Caco-2 (cell line): ENCODE data around the gene FAM9A. TPM values are rescaled to one million over a fixed set of nuclear protein-coding genes. Genes with fewer than 3 reads are reported as not detected.

ENCODE experiments used
- BruUV-seq: library from RNA; stranded (reverse); fragments of 400-500 nt; replicated peaks from 2 replicates; lab custom pipeline; 2021; lab: Mats Ljungman, UMichigan
- CTCF ChIA-PET: fragments of 300-600 bp; sonication (Branson Sonifier 250); formaldehyde crosslinking; loops from one replicate; lab custom pipeline; 2022; ENCODE audit warnings: antibody characterized with exemption; lab: Charles Lee
- POLR2A ChIA-PET: fragments of 300-600 bp; sonication (Branson Sonifier 250); formaldehyde crosslinking; loops from one replicate; lab custom pipeline; 2022; ENCODE audit warnings: antibody characterized with exemption; lab: Charles Lee
- DNase-seq, 2 experiments: peaks; one replicate each; pipeline versions ENCODE4 v3.0.0 to v3.0.0-alpha.2; 2020 to 2022
- H3K27me3 ChIP-seq: replicated peaks from 2 replicates; pipeline ENCODE4 v1.6.0; 2011; ENCODE audit warnings: low read length; ENCODE audit not compliant: control insufficient read depth, insufficient read depth
- H3K36me3 ChIP-seq: 2 replicates; pipeline ENCODE4 v1.5.1; 2011; ENCODE audit warnings: low read length; ENCODE audit not compliant: control insufficient read depth, insufficient read depth
- H3K4me1 ChIP-seq: fragments of 250-450 bp; sonication (Bioruptor Pico); 2 replicates; pipeline ENCODE4 v1.5.1; 2020; ENCODE audit warnings: mild to moderate bottlenecking
- H3K4me3 ChIP-seq: 2 replicates; pipeline ENCODE4 v1.5.1; 2011; ENCODE audit warnings: low read depth, mild to moderate bottlenecking, control low read depth, low read length
- H3K9me3 ChIP-seq: fragments of 250-450 bp; sonication (Bioruptor Pico); 2 replicates; pipeline ENCODE4 v1.5.1; 2020; ENCODE audit warnings: mild to moderate bottlenecking, moderate library complexity
- H3K27ac Mint-ChIP-seq: one replicate; pipeline ENCODE4 v1.8.0; 2022; ENCODE audit warnings: mixed read lengths; ENCODE audit not compliant: unreplicated experiment
- H3K27me3 Mint-ChIP-seq: one replicate; pipeline ENCODE4 v1.8.0; 2022; ENCODE audit warnings: mixed read lengths; ENCODE audit not compliant: insufficient read depth, unreplicated experiment
- H3K36me3 Mint-ChIP-seq: one replicate; pipeline ENCODE4 v1.8.0; 2022; ENCODE audit warnings: mild to moderate bottlenecking, mixed read lengths; ENCODE audit not compliant: insufficient read depth, unreplicated experiment
- H3K4me1 Mint-ChIP-seq: one replicate; pipeline ENCODE4 v1.8.0; 2022; ENCODE audit warnings: low read depth, mixed read lengths; ENCODE audit not compliant: unreplicated experiment
- H3K4me3 Mint-ChIP-seq: one replicate; pipeline ENCODE4 v1.8.0; 2022; ENCODE audit warnings: mild to moderate bottlenecking, moderate library complexity, mixed read lengths; ENCODE audit not compliant: unreplicated experiment
- H3K9me3 Mint-ChIP-seq: one replicate; pipeline ENCODE4 v1.8.0; 2022; ENCODE audit warnings: mixed read lengths; ENCODE audit not compliant: unreplicated experiment
- intact Hi-C: fragments of 100-400 bp; cut with micrococcal nuclease; formaldehyde crosslinking; loops from one replicate; pipeline ENCODE4 v1.10.0; 2022; ENCODE audit not compliant: unreplicated experiment
- total RNA-seq: library from RNA; stranded (reverse); gene quantifications from 2 replicates; pipeline ENCODE4 v1.2.3, GENCODE V29; 2022
- TF ChIP-seq, protein P1 (sequence below), 2 experiments: fragments of 200-600 bp in 1 of 2; IDR thresholded peaks; 1 replicate in 1 of 2; 2 replicates in 1 of 2; pipeline versions ENCODE4 v1.5.1 to v1.8.0; 2011 to 2022; ENCODE audit warnings: antibody characterized with exemption in 1 of 2, control low read depth in 1 of 2, inconsistent platforms in 1 of 2, low read depth in 1 of 2, low read length in 1 of 2, mild to moderate bottlenecking in 1 of 2, moderate library complexity in 1 of 2; ENCODE audit not compliant: insufficient read depth in 1 of 2, severe bottlenecking in 1 of 2, unreplicated experiment in 1 of 2

The FAM9A gene
- total RNA-seq, 1 experiment from 2014 or later = not detected

GRCh38 chrX:8849458-8849857, 48.3 kb upstream of the FAM9A start:
- no peaks in the 10 kb centered on the region for H3K27me3 ChIP-seq
- no TSS peak for BruUV-seq
- H3K9me3 ChIP-seq = no peaks in the 10 kb centered on the region
- Mint-ChIP-seq H3K4me1 (peaks cover 20% of the 10 kb centered on the region), H3K27me3 (no peaks in the 10 kb centered on the region), H3K4me3 (no peak overlapping the region), H3K36me3 (peaks cover 16% of the 10 kb centered on the region), H3K9me3 (no peaks in the 10 kb centered on the region), H3K27ac (no peak overlapping the region)
- CTCF ChIA-PET = no interaction called here
- no peak overlapping the region for H3K4me3 ChIP-seq
- TF ChIP-seq, protein P1, sequence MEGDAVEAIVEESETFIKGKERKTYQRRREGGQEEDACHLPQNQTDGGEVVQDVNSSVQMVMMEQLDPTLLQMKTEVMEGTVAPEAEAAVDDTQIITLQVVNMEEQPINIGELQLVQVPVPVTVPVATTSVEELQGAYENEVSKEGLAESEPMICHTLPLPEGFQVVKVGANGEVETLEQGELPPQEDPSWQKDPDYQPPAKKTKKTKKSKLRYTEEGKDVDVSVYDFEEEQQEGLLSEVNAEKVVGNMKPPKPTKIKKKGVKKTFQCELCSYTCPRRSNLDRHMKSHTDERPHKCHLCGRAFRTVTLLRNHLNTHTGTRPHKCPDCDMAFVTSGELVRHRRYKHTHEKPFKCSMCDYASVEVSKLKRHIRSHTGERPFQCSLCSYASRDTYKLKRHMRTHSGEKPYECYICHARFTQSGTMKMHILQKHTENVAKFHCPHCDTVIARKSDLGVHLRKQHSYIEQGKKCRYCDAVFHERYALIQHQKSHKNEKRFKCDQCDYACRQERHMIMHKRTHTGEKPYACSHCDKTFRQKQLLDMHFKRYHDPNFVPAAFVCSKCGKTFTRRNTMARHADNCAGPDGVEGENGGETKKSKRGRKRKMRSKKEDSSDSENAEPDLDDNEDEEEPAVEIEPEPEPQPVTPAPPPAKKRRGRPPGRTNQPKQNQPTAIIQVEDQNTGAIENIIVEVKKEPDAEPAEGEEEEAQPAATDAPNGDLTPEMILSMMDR (IDR thresholded peaks at IDR 0.05; ENCODE audit: insufficient read depth in 1 of 2, low read depth in 1 of 2, low read length in 1 of 2, severe bottlenecking in 1 of 2, unreplicated experiment in 1 of 2) = no peak
- H3K36me3 ChIP-seq = no peaks in the 10 kb centered on the region
- peaks cover 31% of the 10 kb centered on the region for H3K4me1 ChIP-seq
- intact Hi-C loops = loop anchor here (10.0 kb wide), 1 partner anchor 615 kb away; the partner anchor contains the start of gene TBL1X
- POLR2A ChIA-PET = no interaction called here
- DNase-seq = peak; percentile 38 to 43

- Histone ChIP-seq H3K4me3 (no peak overlapping the region), H3K27me3 (no peaks in the 10 kb centered on the region), H3K4me1 (peaks cover 35% of the 10 kb centered on the region), H3K9me3 (no peaks in the 10 kb centered on the region), H3K36me3 (no peaks in the 10 kb centered on the region)
- peak overlapping the region; percentile 52 for H3K4me3 Mint-ChIP-seq
- ChIA-PET CTCF (interaction anchor here (1.1 kb wide), 1 partner anchor 28 kb away, joined by 4 read pairs; no protein-coding TSS in a partner anchor), POLR2A (no interaction called here)
- no peaks in the 10 kb centered on the region for H3K9me3 Mint-ChIP-seq
- H3K27ac Mint-ChIP-seq = peak overlapping the region; percentile 45
- no TSS peak for BruUV-seq
- intact Hi-C loops = loop anchor here (10.0 kb wide), 1 partner anchor 616 kb away; the partner anchor contains the start of gene TBL1X
- H3K36me3 Mint-ChIP-seq = peaks cover 16% of the 10 kb centered on the region
- H3K27me3 Mint-ChIP-seq = no peaks in the 10 kb centered on the region
- TF ChIP-seq, protein P1 (IDR thresholded peaks at IDR 0.05; ENCODE audit: insufficient read depth in 1 of 2, low read depth in 1 of 2, low read length in 1 of 2, severe bottlenecking in 1 of 2, unreplicated experiment in 1 of 2) = no peak
- DNase-seq = no peak
- H3K4me1 Mint-ChIP-seq = peaks cover 20% of the 10 kb centered on the region
Observed at GRCh38 chrX:8848911-8849310, 47.7 kb upstream of the FAM9A start.

- ChIA-PET POLR2A (no interaction called here), CTCF (interaction anchor here (1.1 kb wide), 1 partner anchor 27 kb away, joined by 4 read pairs; no protein-coding TSS in a partner anchor)
- TF ChIP-seq, protein P1 (IDR thresholded peaks at IDR 0.05; ENCODE audit: insufficient read depth in 1 of 2, low read depth in 1 of 2, low read length in 1 of 2, severe bottlenecking in 1 of 2, unreplicated experiment in 1 of 2) = no peak
- Histone ChIP-seq H3K27me3 (no peaks in the 10 kb centered on the region), H3K9me3 (no peaks in the 10 kb centered on the region), H3K4me1 (peaks cover 37% of the 10 kb centered on the region), H3K4me3 (no peak overlapping the region), H3K36me3 (no peaks in the 10 kb centered on the region)
- no peak for DNase-seq
- intact Hi-C loops = loop anchor here (10.0 kb wide), 1 partner anchor 616 kb away; the partner anchor contains the start of gene TBL1X
- H3K36me3 Mint-ChIP-seq = peaks cover 16% of the 10 kb centered on the region
- H3K4me3 Mint-ChIP-seq = peak overlapping the region; percentile 52
- H3K9me3 Mint-ChIP-seq = no peaks in the 10 kb centered on the region
- BruUV-seq = no TSS peak
- peak overlapping the region; percentile 45 for H3K27ac Mint-ChIP-seq
- peaks cover 20% of the 10 kb centered on the region for H3K4me1 Mint-ChIP-seq
- H3K27me3 Mint-ChIP-seq = no peaks in the 10 kb centered on the region
Observed at GRCh38 chrX:8848441-8848840, 47.3 kb upstream of the FAM9A start.
